ENCODE measurements around the gene TMPRSS7.
"Not testable (repeated sequence)": the region's sequence is repeated elsewhere in the genome, so short reads cannot be mapped to it uniquely, and the experiment has no call there.

TMPRSS7 gene

GRCh38 chr3:112012205-112012992 lies 22.1 kb upstream of the TMPRSS7 start:
- no peak for DNase-seq

- peak; percentile 71 for DNase-seq
These were observed 21.3 kb upstream of the TMPRSS7 start for GRCh38 chr3:112013058-112013783.

- DNase-seq: no peak
These were observed 20.8 kb upstream of the TMPRSS7 start for GRCh38 chr3:112013784-112014143.

GRCh38 chr3:112017091-112017490 lies 17.4 kb upstream of the TMPRSS7 start:
- DNase-seq: no peak

GRCh38 chr3:112018712-112019111 lies 15.8 kb upstream of the TMPRSS7 start:
- no peak for DNase-seq

- no peak for DNase-seq
These were observed 14.8 kb upstream of the TMPRSS7 start for GRCh38 chr3:112019716-112020115.

- no peak for DNase-seq
These were observed 13.9 kb upstream of the TMPRSS7 start for GRCh38 chr3:112020674-112021085.

GRCh38 chr3:112027142-112027541 lies 7.4 kb upstream of the TMPRSS7 start:
- DNase-seq: no peak

GRCh38 chr3:112027826-112028225 lies 6.7 kb upstream of the TMPRSS7 start:
- DNase-seq: no peak

GRCh38 chr3:112030901-112031300 lies 3.6 kb upstream of the TMPRSS7 start:
- DNase-seq: no peak

GRCh38 chr3:112032098-112032731 lies 2.3 kb upstream of the TMPRSS7 start:
- no peak for DNase-seq

- no peak for DNase-seq
These were observed 705 bp downstream of the TMPRSS7 start for GRCh38 chr3:112035241-112035640.

GRCh38 chr3:112037194-112037593 lies 2.7 kb downstream of the TMPRSS7 start:
- DNase-seq: not testable (repeated sequence)

GRCh38 chr3:112038863-112039262 lies 4.3 kb downstream of the TMPRSS7 start:
- DNase-seq: no peak

GRCh38 chr3:112041321-112041720 lies 6.8 kb downstream of the TMPRSS7 start:
- no peak for DNase-seq

GRCh38 chr3:112042842-112043280 lies 8.3 kb downstream of the TMPRSS7 start:
- DNase-seq: no peak

GRCh38 chr3:112043621-112044201 lies 9.2 kb downstream of the TMPRSS7 start:
- peak; percentile 46 for DNase-seq

- no peak for DNase-seq
These were observed 12.1 kb downstream of the TMPRSS7 start for GRCh38 chr3:112046599-112046998.

GRCh38 chr3:112047264-112047663 lies 12.7 kb downstream of the TMPRSS7 start:
- no peak for DNase-seq

GRCh38 chr3:112048911-112049310 lies 14.4 kb downstream of the TMPRSS7 start:
- no peak for DNase-seq

- no peak for DNase-seq
These were observed 18.7 kb downstream of the TMPRSS7 start for GRCh38 chr3:112053229-112053628.

GRCh38 chr3:112056451-112056929 lies 22.0 kb downstream of the TMPRSS7 start:
- no peak for DNase-seq

- DNase-seq: no peak
These were observed 25.0 kb downstream of the TMPRSS7 start for GRCh38 chr3:112059497-112059896.
